Gastroesophageal sphincter (tissue), 3 donors: ENCODE data around the gene WWC1.

Experiments
- CTCF ChIP-seq, 4 experiments: fragments of 200-600 bp in 2 of 4; fragments of 450-650 bp in 2 of 4; sonication (generic) in 1 of 4; IDR thresholded peaks; one replicate each; pipeline ENCODE4 v1.5.1; 2017 to 2019; ENCODE audit warnings: antibody characterized with exemption in 4 of 4, mild to moderate bottlenecking in 2 of 4, moderate library complexity in 2 of 4
- EP300 ChIP-seq: sonication (generic); formaldehyde crosslinking; IDR thresholded peaks from one replicate; pipeline ENCODE4 v1.6.1; 2017; ENCODE audit warnings: antibody characterized with exemption, mild to moderate bottlenecking
- POLR2A ChIP-seq, 2 donors: fragments of 450-650 bp; IDR thresholded peaks; one replicate each; pipeline ENCODE4 v1.6.1; 2017; ENCODE audit warnings: antibody characterized with exemption in 2 of 2, mild to moderate bottlenecking in 2 of 2, moderate library complexity in 1 of 2

DNA sequence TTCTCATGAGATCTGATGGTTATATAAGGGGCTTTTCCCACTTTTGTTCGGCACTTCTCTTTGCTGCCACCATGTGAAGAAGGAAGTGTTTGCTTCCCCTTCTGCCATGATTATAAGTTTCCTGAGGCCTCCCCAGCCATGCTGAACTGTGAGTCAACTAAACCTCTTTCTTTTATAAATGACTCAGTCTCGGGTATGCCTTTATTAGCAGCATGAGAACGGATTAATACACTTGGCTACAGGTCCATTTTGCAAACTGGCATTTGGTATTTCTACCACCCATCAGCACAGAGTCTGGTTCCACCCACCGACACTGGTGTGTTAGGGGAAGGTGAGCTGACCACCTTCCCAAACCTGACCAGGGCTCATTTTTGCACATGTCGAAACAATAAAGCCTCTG, 146.9 kb downstream of the WWC1 start:
- no peak for TF ChIP-seq EP300
- TF ChIP-seq CTCF (IDR thresholded peaks at IDR 0.05) = no peak
- TF ChIP-seq POLR2A (IDR thresholded peaks at IDR 0.05) = no peak
